Measurements from ENCODE around the gene POR. TPM values are rescaled to one million over a fixed set of nuclear protein-coding genes. Genes with fewer than 3 reads are reported as not detected.

Gene POR
- total and polyA plus RNA-seq, 4 donors: 40.3 to 86.7 (median 72.1) TPM

GRCh38 chr7:75948179-75948578 is 33.2 kb downstream of the POR start:
- Histone ChIP-seq H3K36me3 (ENCODE audit: control insufficient read depth, insufficient read depth, low read length) (peaks cover 12% of the 10 kb centered on the region), H3K4me3 (ENCODE audit: low read depth, low read length) (no peak overlapping the region), H3K27me3 (ENCODE audit: control insufficient read depth, insufficient read depth, low read length) (no peaks in the 10 kb centered on the region), H3K27ac (ENCODE audit: low read depth, low read length) (no peak overlapping the region), H3K9me3 (ENCODE audit: control insufficient read depth, insufficient read depth, low read length) (no peaks in the 10 kb centered on the region), H3K4me1 (ENCODE audit: control insufficient read depth, insufficient read depth, low read length) (peaks cover 20% of the 10 kb centered on the region)
- 76% methylated on average over 9 of the region's 9 CpGs for WGBS (ENCODE audit: insufficient coverage)
- no peak for DNase-seq (ENCODE audit: low read depth in 4 of 6, low spot score in 6 of 6)

GRCh38 chr7:75950111-75950681 is 35.2 kb downstream of the POR start:
- Histone ChIP-seq H3K9me3 (ENCODE audit: control insufficient read depth, insufficient read depth, low read length) (no peaks in the 10 kb centered on the region), H3K27ac (ENCODE audit: low read depth, low read length) (no peak overlapping the region), H3K4me3 (ENCODE audit: low read depth, low read length) (no peak overlapping the region), H3K27me3 (ENCODE audit: control insufficient read depth, insufficient read depth, low read length) (no peaks in the 10 kb centered on the region), H3K36me3 (ENCODE audit: control insufficient read depth, insufficient read depth, low read length) (peaks cover 26% of the 10 kb centered on the region), H3K4me1 (ENCODE audit: control insufficient read depth, insufficient read depth, low read length) (peaks cover 23% of the 10 kb centered on the region)
- 74% methylated on average over 15 of the region's 15 CpGs for WGBS (ENCODE audit: insufficient coverage)
- DNase-seq (ENCODE audit: low read depth in 4 of 6, low spot score in 6 of 6): no peak

- no peak for DNase-seq (ENCODE audit: low read depth in 4 of 6, low spot score in 6 of 6)
- H3K9me3 ChIP-seq (ENCODE audit: control insufficient read depth, insufficient read depth, low read length): no peaks in the 10 kb centered on the region
- no peak overlapping the region for H3K27ac ChIP-seq (ENCODE audit: low read depth, low read length)
- no peak overlapping the region for H3K4me3 ChIP-seq (ENCODE audit: low read depth, low read length)
- no peaks in the 10 kb centered on the region for H3K27me3 ChIP-seq (ENCODE audit: control insufficient read depth, insufficient read depth, low read length)
- WGBS (ENCODE audit: insufficient coverage): 87% methylated on average over 5 of the region's 5 CpGs
- H3K36me3 ChIP-seq (ENCODE audit: control insufficient read depth, insufficient read depth, low read length): peaks cover 38% of the 10 kb centered on the region
- peaks cover 12% of the 10 kb centered on the region for H3K4me1 ChIP-seq (ENCODE audit: control insufficient read depth, insufficient read depth, low read length)
Measured at GRCh38 chr7:75951506-75951905, 36.6 kb downstream of the POR start.

- Histone ChIP-seq H3K36me3 (ENCODE audit: control insufficient read depth, insufficient read depth, low read length) (peaks cover 44% of the 10 kb centered on the region), H3K4me1 (ENCODE audit: control insufficient read depth, insufficient read depth, low read length) (peaks cover 9% of the 10 kb centered on the region), H3K27me3 (ENCODE audit: control insufficient read depth, insufficient read depth, low read length) (no peaks in the 10 kb centered on the region), H3K4me3 (ENCODE audit: low read depth, low read length) (no peak overlapping the region), H3K9me3 (ENCODE audit: control insufficient read depth, insufficient read depth, low read length) (no peaks in the 10 kb centered on the region), H3K27ac (ENCODE audit: low read depth, low read length) (no peak overlapping the region)
- no peak for DNase-seq (ENCODE audit: low read depth in 4 of 6, low spot score in 6 of 6)
- 80% methylated on average over 7 of the region's 7 CpGs for WGBS (ENCODE audit: insufficient coverage)
Measured at GRCh38 chr7:75953431-75953830, 38.5 kb downstream of the POR start.

- Histone ChIP-seq H3K36me3 (ENCODE audit: control insufficient read depth, insufficient read depth, low read length) (peaks cover 46% of the 10 kb centered on the region), H3K4me1 (ENCODE audit: control insufficient read depth, insufficient read depth, low read length) (peaks cover 9% of the 10 kb centered on the region), H3K27me3 (ENCODE audit: control insufficient read depth, insufficient read depth, low read length) (no peaks in the 10 kb centered on the region), H3K9me3 (ENCODE audit: control insufficient read depth, insufficient read depth, low read length) (no peaks in the 10 kb centered on the region), H3K27ac (ENCODE audit: low read depth, low read length) (no peak overlapping the region), H3K4me3 (ENCODE audit: low read depth, low read length) (no peak overlapping the region)
- 84% methylated on average over 8 of the region's 11 CpGs for WGBS (ENCODE audit: insufficient coverage)
- DNase-seq (ENCODE audit: low read depth in 4 of 6, low spot score in 6 of 6): no peak
Measured at GRCh38 chr7:75953931-75954330, 39.0 kb downstream of the POR start.

- DNase-seq (ENCODE audit: low read depth in 4 of 6, low spot score in 6 of 6): no peak
- Histone ChIP-seq H3K36me3 (ENCODE audit: control insufficient read depth, insufficient read depth, low read length) (peaks cover 52% of the 10 kb centered on the region), H3K27me3 (ENCODE audit: control insufficient read depth, insufficient read depth, low read length) (no peaks in the 10 kb centered on the region), H3K9me3 (ENCODE audit: control insufficient read depth, insufficient read depth, low read length) (no peaks in the 10 kb centered on the region), H3K27ac (ENCODE audit: low read depth, low read length) (no peak overlapping the region), H3K4me3 (ENCODE audit: low read depth, low read length) (no peak overlapping the region), H3K4me1 (ENCODE audit: control insufficient read depth, insufficient read depth, low read length) (peaks cover 9% of the 10 kb centered on the region)
- WGBS (ENCODE audit: insufficient coverage): 82% methylated on average over 11 of the region's 12 CpGs
Measured at GRCh38 chr7:75955331-75955955, 40.5 kb downstream of the POR start.

- no peak overlapping the region for H3K27ac ChIP-seq (ENCODE audit: low read depth, low read length)
- peaks cover 7% of the 10 kb centered on the region for H3K4me1 ChIP-seq (ENCODE audit: control insufficient read depth, insufficient read depth, low read length)
- peaks cover 63% of the 10 kb centered on the region for H3K36me3 ChIP-seq (ENCODE audit: control insufficient read depth, insufficient read depth, low read length)
- no peak for DNase-seq (ENCODE audit: low read depth in 4 of 6, low spot score in 6 of 6)
- 83% methylated on average over 16 of the region's 16 CpGs for WGBS (ENCODE audit: insufficient coverage)
- H3K4me3 ChIP-seq (ENCODE audit: low read depth, low read length): no peak overlapping the region
- no peaks in the 10 kb centered on the region for H3K9me3 ChIP-seq (ENCODE audit: control insufficient read depth, insufficient read depth, low read length)
- no peaks in the 10 kb centered on the region for H3K27me3 ChIP-seq (ENCODE audit: control insufficient read depth, insufficient read depth, low read length)
Measured at GRCh38 chr7:75957021-75957736, 42.2 kb downstream of the POR start.

GRCh38 chr7:75958802-75959543 is 44.0 kb downstream of the POR start:
- H3K27me3 ChIP-seq (ENCODE audit: control insufficient read depth, insufficient read depth, low read length): no peaks in the 10 kb centered on the region
- peaks cover 61% of the 10 kb centered on the region for H3K36me3 ChIP-seq (ENCODE audit: control insufficient read depth, insufficient read depth, low read length)
- H3K9me3 ChIP-seq (ENCODE audit: control insufficient read depth, insufficient read depth, low read length): no peaks in the 10 kb centered on the region
- no peak for DNase-seq (ENCODE audit: low read depth in 4 of 6, low spot score in 6 of 6)
- peaks cover 19% of the 10 kb centered on the region for H3K4me1 ChIP-seq (ENCODE audit: control insufficient read depth, insufficient read depth, low read length)
- H3K27ac ChIP-seq (ENCODE audit: low read depth, low read length): no peak overlapping the region
- WGBS (ENCODE audit: insufficient coverage): 96% methylated on average over 6 of the region's 9 CpGs
- H3K4me3 ChIP-seq (ENCODE audit: low read depth, low read length): no peak overlapping the region

- H3K27ac ChIP-seq (ENCODE audit: low read depth, low read length): no peak overlapping the region
- H3K36me3 ChIP-seq (ENCODE audit: control insufficient read depth, insufficient read depth, low read length): peaks cover 57% of the 10 kb centered on the region
- no peaks in the 10 kb centered on the region for H3K9me3 ChIP-seq (ENCODE audit: control insufficient read depth, insufficient read depth, low read length)
- no peak for DNase-seq (ENCODE audit: low read depth in 4 of 6, low spot score in 6 of 6)
- WGBS (ENCODE audit: insufficient coverage): 91% methylated on average over 6 of the region's 6 CpGs
- H3K4me1 ChIP-seq (ENCODE audit: control insufficient read depth, insufficient read depth, low read length): peaks cover 22% of the 10 kb centered on the region
- H3K27me3 ChIP-seq (ENCODE audit: control insufficient read depth, insufficient read depth, low read length): no peaks in the 10 kb centered on the region
- H3K4me3 ChIP-seq (ENCODE audit: low read depth, low read length): no peak overlapping the region
Measured at GRCh38 chr7:75960372-75960771, 45.4 kb downstream of the POR start.
